Fibroblast of skin of scalp (primary cell): ENCODE results near the gene CTU2. TPM values are rescaled to one million over a fixed set of nuclear protein-coding genes. Genes with fewer than 3 reads are reported as not detected.
"Not testable (repeated sequence)": the region's sequence is repeated elsewhere in the genome, so short reads cannot be mapped to it uniquely, and the experiment has no call there.

Experiments used
- DNase-seq: peaks from one replicate; pipeline ENCODE4 v3.0.0-alpha.2; 2013
- polyA plus RNA-seq, 2 experiments: library from polyadenylated mRNA; unstranded; fragments of 120-200 nt; gene quantifications; one replicate each; pipeline ENCODE4 v1.2.1, GENCODE V29; 2013; ENCODE audit not compliant: insufficient read length in 2 of 2

The CTU2 gene
- polyA plus RNA-seq (2013, experiment 1 of 2; ENCODE audit: insufficient read length): 24.2 TPM
- polyA plus RNA-seq (2013, experiment 2 of 2; ENCODE audit: insufficient read length): 18.3 TPM

- peak; percentile 89 for DNase-seq
These were observed at the start of gene CTU2, which contains the start of gene RNF166 for GRCh38 chr16:88706229-88706964. Gene CTU2 (plus strand): TSS chr16:88706503. CDS start chr16:88706531, 28 bp downstream. Gene RNF166 (minus strand): TSS chr16:88706408. CDS start chr16:88706325, 83 bp downstream.

GRCh38 chr16:88657371-88657770, 48.9 kb upstream of the CTU2 start:
- no peak for DNase-seq

GRCh38 chr16:88658714-88659113, 47.6 kb upstream of the CTU2 start:
- no peak for DNase-seq

GRCh38 chr16:88659160-88659559, 47.1 kb upstream of the CTU2 start:
- DNase-seq: no peak

GRCh38 chr16:88661468-88661867, 44.8 kb upstream of the CTU2 start:
- DNase-seq: no peak

GRCh38 chr16:88662222-88662842, 44.0 kb upstream of the CTU2 start:
- no peak for DNase-seq

- DNase-seq: peak; percentile 97
These were observed 43.3 kb upstream of the CTU2 start, which contains the start of gene MVD for GRCh38 chr16:88662843-88663606. Gene MVD (minus strand): TSS chr16:88663091. CDS start chr16:88663080, 11 bp downstream.

GRCh38 chr16:88665148-88665547, 41.2 kb upstream of the CTU2 start:
- no peak for DNase-seq

GRCh38 chr16:88665570-88665969, 40.7 kb upstream of the CTU2 start:
- DNase-seq: no peak

GRCh38 chr16:88667461-88667860, 38.8 kb upstream of the CTU2 start:
- DNase-seq: no peak

- DNase-seq: not testable (repeated sequence)
These were observed 36.8 kb upstream of the CTU2 start for GRCh38 chr16:88669493-88669892.

- peak; percentile 66 for DNase-seq
These were observed 36.3 kb upstream of the CTU2 start for GRCh38 chr16:88669980-88670379.

GRCh38 chr16:88671806-88672205, 34.5 kb upstream of the CTU2 start:
- DNase-seq: no peak

GRCh38 chr16:88672776-88673175, 33.5 kb upstream of the CTU2 start:
- DNase-seq: no peak

GRCh38 chr16:88673716-88674379, 32.5 kb upstream of the CTU2 start:
- no peak for DNase-seq

- no peak for DNase-seq
These were observed 29.6 kb upstream of the CTU2 start for GRCh38 chr16:88676502-88677242.

GRCh38 chr16:88677721-88678120, 28.6 kb upstream of the CTU2 start:
- no peak for DNase-seq

- no peak for DNase-seq
These were observed 27.9 kb upstream of the CTU2 start for GRCh38 chr16:88678224-88678979.

- DNase-seq: no peak
These were observed 25.7 kb upstream of the CTU2 start for GRCh38 chr16:88680554-88681083.

GRCh38 chr16:88681084-88681680, 25.1 kb upstream of the CTU2 start:
- DNase-seq: no peak
